OCI-LY7 (cell line): ENCODE measurements around the gene DBP. TPM values are rescaled to one million over a fixed set of nuclear protein-coding genes. Genes with fewer than 3 reads are reported as not detected.

Experiments used
- BruUV-seq: library from RNA; stranded (reverse); fragments of 400-500 nt; replicated peaks from 2 replicates; lab custom pipeline; 2021; lab: Mats Ljungman, UMichigan
- CTCF ChIA-PET: fragments of 300-600 bp; sonication (Branson Sonifier 250); formaldehyde crosslinking; loops from one replicate; lab custom pipeline; 2022; ENCODE audit warnings: antibody characterized with exemption; ENCODE audit not compliant: unreplicated experiment; lab: Charles Lee
- POLR2A ChIA-PET: fragments of 300-600 bp; sonication (Branson Sonifier 250); formaldehyde crosslinking; loops from one replicate; lab custom pipeline; 2022; ENCODE audit warnings: antibody characterized with exemption; lab: Charles Lee
- DNase-seq: peaks from one replicate; pipeline ENCODE4 v3.0.0-alpha.2; 2015; ENCODE audit warnings: low spot score
- H2AFZ ChIP-seq: fragments of 200-600 bp; sonication (generic), shearing (Covaris generic); 2 replicates; pipeline ENCODE4 v1.6.1; 2014; ENCODE audit warnings: mild to moderate bottlenecking, antibody characterized with exemption, low read length, moderate library complexity
- H3K27ac ChIP-seq: fragments of 200-600 bp; sonication (generic); 2 replicates; pipeline ENCODE4 v1.5.1; 2014; ENCODE audit warnings: mixed run types, low read depth, mild to moderate bottlenecking, moderate library complexity, low read length, inconsistent platforms; ENCODE audit not compliant: poor library complexity, severe bottlenecking
- H3K36me3 ChIP-seq: fragments of 200-600 bp; sonication (generic); 2 replicates; pipeline ENCODE4 v1.6.1; 2014; ENCODE audit warnings: mild to moderate bottlenecking, antibody characterized with exemption, low read length, moderate library complexity, mixed read lengths; ENCODE audit not compliant: insufficient read depth
- H3K4me1 ChIP-seq: fragments of 200-600 bp; sonication (generic); 2 replicates; pipeline ENCODE4 v1.5.1; 2014; ENCODE audit warnings: mild to moderate bottlenecking, low read length; ENCODE audit not compliant: insufficient read depth, poor library complexity, severe bottlenecking
- H3K4me2 ChIP-seq: fragments of 200-600 bp; sonication (generic); 2 replicates; pipeline ENCODE4 v1.6.1; 2014; ENCODE audit warnings: mild to moderate bottlenecking, low read length
- H3K4me3 ChIP-seq: fragments of 200-600 bp; sonication (generic); 2 replicates; pipeline ENCODE4 v1.5.1; 2014; ENCODE audit warnings: mild to moderate bottlenecking, low read depth, low read length; ENCODE audit not compliant: poor library complexity, severe bottlenecking
- H3K79me2 ChIP-seq: fragments of 200-600 bp; sonication (generic); 2 replicates; pipeline ENCODE4 v1.6.1; 2016; ENCODE audit warnings: low read depth, mild to moderate bottlenecking, low read length, moderate library complexity, mixed read lengths; ENCODE audit not compliant: insufficient read depth
- H3K9me2 ChIP-seq: fragments of 200-600 bp; sonication (generic); 2 replicates; pipeline ENCODE4 v1.6.1; 2016; ENCODE audit warnings: mild to moderate bottlenecking, low read length, mixed read lengths; ENCODE audit not compliant: insufficient read depth
- H3K9me3 ChIP-seq: fragments of 200-600 bp; sonication (generic); 2 replicates; pipeline ENCODE4 v1.6.1; 2014; ENCODE audit warnings: mild to moderate bottlenecking, mixed run types, low read length, mixed read lengths
- H4K20me1 ChIP-seq: fragments of 200-600 bp; sonication (generic); 2 replicates; pipeline ENCODE4 v1.6.1; 2014; ENCODE audit warnings: mild to moderate bottlenecking, antibody characterized with exemption, low read length, moderate library complexity, mixed read lengths; ENCODE audit not compliant: insufficient read depth
- EZH2phosphoT487 ChIP-seq: fragments of 200-600 bp; sonication (generic); IDR thresholded peaks from 2 replicates; pipeline ENCODE4 v1.6.1; 2018; ENCODE audit warnings: low read depth, borderline replicate concordance, mild to moderate bottlenecking, mixed run types, antibody characterized with exemption, low read length, moderate library complexity, mixed read lengths
- intact Hi-C: fragments of 100-400 bp; cut with micrococcal nuclease; formaldehyde crosslinking; loops from one replicate; pipeline ENCODE4 v1.10.0; 2022; ENCODE audit not compliant: unreplicated experiment
- total RNA-seq, 2 experiments: library from RNA; depleted of rRNA in 1 of 2; stranded (reverse); fragments of >200 nt in 1 of 2; shearing (Covaris generic) in 1 of 2; gene quantifications; 2 replicates each; pipeline ENCODE4 v1.2.3, GENCODE V29; 2014 to 2022
- TF ChIP-seq, protein P1 (sequence below): fragments of 200-600 bp; sonication (generic); conservative IDR thresholded peaks from 2 replicates; pipeline ENCODE4 v1.5.1; 2014; ENCODE audit warnings: mild to moderate bottlenecking, antibody characterized with exemption, low read length, moderate library complexity, mixed read lengths

DBP gene
- total RNA-seq, 2 experiments from 2014 or later: 15.7 to 35.6 TPM

DNA sequence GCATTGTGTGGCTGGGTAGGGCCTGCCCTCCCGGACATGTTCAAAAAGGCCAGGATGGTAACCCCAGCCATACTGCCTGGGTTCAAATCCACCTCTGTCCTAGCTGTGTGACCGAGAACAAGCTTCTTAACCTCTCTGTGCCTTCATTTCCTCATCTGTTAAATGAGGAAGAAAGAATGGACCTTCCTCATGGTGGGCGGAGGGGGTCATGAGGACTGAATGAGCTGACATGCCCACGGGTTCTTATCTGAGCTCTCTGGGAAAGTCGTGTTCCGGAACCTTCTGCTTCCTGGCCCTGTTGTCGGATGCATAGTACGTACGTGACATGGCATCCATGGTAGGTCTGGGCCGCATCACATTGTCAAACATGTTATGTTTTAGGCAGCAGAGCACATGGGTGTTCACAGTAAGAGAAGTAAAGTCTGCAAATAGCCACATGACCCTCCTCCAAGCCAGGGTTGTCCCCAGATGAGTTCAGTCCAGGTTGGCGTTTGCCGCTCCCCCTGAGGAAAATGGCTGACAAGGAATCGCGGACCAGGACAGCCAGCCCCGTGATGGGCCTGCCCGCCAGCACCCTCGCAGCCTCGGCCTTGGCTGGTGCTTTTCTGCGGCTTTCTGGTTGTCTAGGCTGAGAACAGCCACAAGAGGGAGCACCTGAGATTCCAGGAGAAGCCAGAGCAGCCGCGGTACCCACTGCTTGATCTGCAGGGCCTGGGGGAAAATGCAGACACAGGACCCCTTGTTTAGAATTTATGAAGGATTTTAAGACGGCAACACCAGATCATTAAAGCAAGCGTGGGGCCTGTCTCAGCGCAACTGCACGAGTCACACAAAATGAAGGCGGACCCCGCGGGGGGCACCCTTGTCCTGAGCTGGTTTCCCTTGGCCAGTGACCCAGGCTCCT is 38.0 kb upstream of the DBP start:
- H3K4me2 ChIP-seq: 0 out of 2 replicates have a peak overlapping the region, but pooled peaks have one; percentile 1
- no peak for TF ChIP-seq EZH2phosphoT487
- TF ChIP-seq, protein P1, sequence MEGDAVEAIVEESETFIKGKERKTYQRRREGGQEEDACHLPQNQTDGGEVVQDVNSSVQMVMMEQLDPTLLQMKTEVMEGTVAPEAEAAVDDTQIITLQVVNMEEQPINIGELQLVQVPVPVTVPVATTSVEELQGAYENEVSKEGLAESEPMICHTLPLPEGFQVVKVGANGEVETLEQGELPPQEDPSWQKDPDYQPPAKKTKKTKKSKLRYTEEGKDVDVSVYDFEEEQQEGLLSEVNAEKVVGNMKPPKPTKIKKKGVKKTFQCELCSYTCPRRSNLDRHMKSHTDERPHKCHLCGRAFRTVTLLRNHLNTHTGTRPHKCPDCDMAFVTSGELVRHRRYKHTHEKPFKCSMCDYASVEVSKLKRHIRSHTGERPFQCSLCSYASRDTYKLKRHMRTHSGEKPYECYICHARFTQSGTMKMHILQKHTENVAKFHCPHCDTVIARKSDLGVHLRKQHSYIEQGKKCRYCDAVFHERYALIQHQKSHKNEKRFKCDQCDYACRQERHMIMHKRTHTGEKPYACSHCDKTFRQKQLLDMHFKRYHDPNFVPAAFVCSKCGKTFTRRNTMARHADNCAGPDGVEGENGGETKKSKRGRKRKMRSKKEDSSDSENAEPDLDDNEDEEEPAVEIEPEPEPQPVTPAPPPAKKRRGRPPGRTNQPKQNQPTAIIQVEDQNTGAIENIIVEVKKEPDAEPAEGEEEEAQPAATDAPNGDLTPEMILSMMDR: peak; percentile 93
- H3K36me3 ChIP-seq: no peaks in the 10 kb centered on the region
- H3K9me2 ChIP-seq: no peaks in the 10 kb centered on the region
- ChIA-PET CTCF (interaction anchor here (1.0 kb wide), 1 partner anchor 99 kb away, joined by 4 read pairs; no protein-coding TSS in a partner anchor), POLR2A (interaction anchor here (0.6 kb wide), 1 partner anchor 124 kb away, joined by 4 read pairs; no protein-coding TSS in a partner anchor)
- H2AFZ ChIP-seq: peak overlapping the region; percentile 26; the same call in 1 of the 2 replicates
- H4K20me1 ChIP-seq: no peaks in the 10 kb centered on the region
- BruUV-seq: no TSS peak
- no peaks in the 10 kb centered on the region for H3K79me2 ChIP-seq
- intact Hi-C loops: loop anchor here (1.0 kb wide), 2 partner anchors 29 to 63 kb away; partner anchors contain the start of gene CA11
- no peaks in the 10 kb centered on the region for H3K9me3 ChIP-seq
- H3K4me1 ChIP-seq: peaks cover 2% of the 10 kb centered on the region
- no peak overlapping the region for H3K27ac ChIP-seq
- DNase-seq: peak; percentile 85
- no peak overlapping the region for H3K4me3 ChIP-seq

DNA sequence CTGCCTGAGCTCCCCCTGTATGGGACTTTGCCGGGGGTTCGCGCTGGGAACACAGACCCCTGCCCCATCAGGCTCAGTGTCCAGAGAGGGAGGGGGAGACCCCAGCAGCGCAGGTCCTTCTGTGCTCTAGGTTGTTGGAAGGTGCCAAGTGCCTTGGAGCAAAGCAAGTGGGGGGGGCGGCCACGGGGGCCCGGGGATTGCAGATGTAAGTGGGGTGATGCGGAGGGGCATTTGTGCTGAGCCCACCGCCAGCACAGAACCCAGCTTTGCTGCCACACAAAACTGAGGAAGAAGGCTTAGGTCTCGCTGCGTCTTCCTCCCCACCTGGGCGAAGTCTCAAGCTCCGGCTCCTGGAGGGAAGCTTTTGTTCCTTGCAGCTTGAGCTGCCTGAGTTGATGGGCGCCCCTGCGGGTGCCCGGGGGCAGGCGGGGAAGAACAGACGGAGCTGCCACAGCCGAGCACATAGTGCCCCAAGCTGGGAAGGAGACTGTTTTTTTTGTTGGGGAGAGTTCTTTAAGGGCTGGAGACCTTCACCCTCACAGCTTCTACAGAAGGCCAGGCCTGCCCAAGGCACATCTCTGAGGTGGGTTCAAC is 37.1 kb upstream of the DBP start:
- no peak overlapping the region for H3K27ac ChIP-seq
- peaks cover 2% of the 10 kb centered on the region for H3K4me1 ChIP-seq
- no TSS peak for BruUV-seq
- no peak for TF ChIP-seq EZH2phosphoT487
- TF ChIP-seq, protein P1: no peak
- no peak overlapping the region for H2AFZ ChIP-seq
- intact Hi-C loops: no loop called here
- ChIA-PET CTCF (no interaction called here), POLR2A (interaction anchor here (0.6 kb wide), 1 partner anchor 123 kb away, joined by 4 read pairs; no protein-coding TSS in a partner anchor)
- no peaks in the 10 kb centered on the region for H3K79me2 ChIP-seq
- H3K9me2 ChIP-seq: no peaks in the 10 kb centered on the region
- no peaks in the 10 kb centered on the region for H3K36me3 ChIP-seq
- no peaks in the 10 kb centered on the region for H3K9me3 ChIP-seq
- H3K4me2 ChIP-seq: no peak overlapping the region
- H4K20me1 ChIP-seq: no peaks in the 10 kb centered on the region
- no peak for DNase-seq
- H3K4me3 ChIP-seq: no peak overlapping the region
